KMS-11 (cell line): ENCODE data around the gene GCSH.

ENCODE experiments used
- H2AFZ ChIP-seq: fragments of 200-600 bp; sonication (generic); 2 replicates; pipeline ENCODE4 v1.6.1; 2016; ENCODE audit warnings: antibody characterized with exemption, mixed run types, low read depth
- H3K27ac ChIP-seq: fragments of 200-600 bp; sonication (generic); 2 replicates; pipeline ENCODE4 v1.6.1; 2016; ENCODE audit warnings: mild to moderate bottlenecking, mixed run types
- H3K27me3 ChIP-seq: fragments of 200-600 bp; sonication (generic); 2 replicates; pipeline ENCODE4 v1.6.1; 2017; ENCODE audit warnings: mild to moderate bottlenecking, low read depth, mixed run types, moderate library complexity; ENCODE audit not compliant: insufficient read depth
- H3K36me3 ChIP-seq: fragments of 200-600 bp; sonication (generic); 2 replicates; pipeline ENCODE4 v1.6.1; 2017; ENCODE audit warnings: mild to moderate bottlenecking, mixed run types; ENCODE audit not compliant: insufficient read depth
- H3K4me1 ChIP-seq: fragments of 200-600 bp; sonication (generic); 2 replicates; pipeline ENCODE4 v1.6.1; 2016; ENCODE audit warnings: mild to moderate bottlenecking, low read depth, mixed run types; ENCODE audit not compliant: poor library complexity, severe bottlenecking
- H3K4me2 ChIP-seq: fragments of 200-600 bp; sonication (generic); 2 replicates; pipeline ENCODE4 v1.7.0; 2016; ENCODE audit warnings: mild to moderate bottlenecking, mixed run types
- H3K4me3 ChIP-seq: fragments of 200-600 bp; sonication (generic); IDR thresholded peaks from 2 replicates; pipeline ENCODE4 v1.6.1; 2017; ENCODE audit warnings: low read depth, low read length, mixed read lengths; ENCODE audit not compliant: insufficient read depth
- H3K79me2 ChIP-seq: fragments of 200-600 bp; sonication (generic); 2 replicates; pipeline ENCODE4 v1.6.1; 2016; ENCODE audit warnings: low read depth, mixed run types; ENCODE audit not compliant: insufficient read depth
- H3K9ac ChIP-seq: fragments of 200-600 bp; sonication (generic); 2 replicates; pipeline ENCODE4 v1.6.1; 2016; ENCODE audit warnings: mild to moderate bottlenecking, mixed run types
- H4K20me1 ChIP-seq: fragments of 200-600 bp; sonication (generic); 2 replicates; pipeline ENCODE4 v1.6.1; 2016; ENCODE audit warnings: mild to moderate bottlenecking, mixed run types; ENCODE audit not compliant: insufficient read depth
- TF ChIP-seq, protein P1 (sequence below): fragments of 200-600 bp; sonication (generic); conservative IDR thresholded peaks from 2 replicates; pipeline ENCODE4 v1.6.1; 2017; ENCODE audit warnings: low read depth, mild to moderate bottlenecking, antibody characterized with exemption, low read length, moderate library complexity, mixed read lengths

Gene GCSH

DNA sequence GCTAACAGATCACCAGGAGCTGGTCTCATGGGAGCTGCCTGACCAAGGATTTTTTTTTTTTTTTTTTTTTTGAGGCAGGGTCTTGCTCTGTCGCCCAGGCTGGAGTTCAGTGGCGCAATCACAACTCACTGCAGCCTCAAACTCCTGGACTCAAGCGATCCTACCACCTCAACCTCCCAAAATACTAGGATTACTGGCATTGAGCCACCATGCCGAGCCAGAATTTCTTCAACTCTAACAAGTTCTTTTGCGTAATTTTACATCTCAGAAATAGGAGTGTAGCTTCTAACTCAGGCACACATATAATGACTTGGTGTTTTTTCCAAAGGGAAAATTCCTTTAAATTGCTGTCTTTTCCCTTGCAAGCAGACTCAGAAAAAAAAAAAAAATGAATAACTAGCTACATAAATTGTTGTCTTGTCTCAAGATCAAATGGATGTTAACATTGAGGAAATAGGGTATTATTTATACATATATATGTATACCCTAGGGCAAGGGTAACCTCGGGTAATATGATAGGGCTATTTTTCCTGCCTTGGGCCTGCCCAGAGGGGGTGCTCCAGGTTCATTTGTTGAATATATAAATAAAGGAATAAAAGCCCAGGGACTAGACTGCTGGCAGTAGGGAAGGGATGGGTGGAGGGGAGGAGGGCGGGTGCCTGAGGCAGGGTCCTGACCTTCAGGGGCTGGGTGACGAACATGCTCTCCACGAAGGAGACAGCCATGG lies 42.8 kb upstream of the GCSH start:
- Histone ChIP-seq H3K27me3 (no peaks in the 10 kb centered on the region), H3K9ac (no peak overlapping the region), H4K20me1 (no peaks in the 10 kb centered on the region), H3K79me2 (no peaks in the 10 kb centered on the region), H3K4me1 (no peaks in the 10 kb centered on the region), H3K36me3 (no peaks in the 10 kb centered on the region), H3K27ac (no peak overlapping the region), H3K4me3 (no peak overlapping the region), H3K4me2 (no peak overlapping the region), H2AFZ (no peak overlapping the region)
- TF ChIP-seq, protein P1, sequence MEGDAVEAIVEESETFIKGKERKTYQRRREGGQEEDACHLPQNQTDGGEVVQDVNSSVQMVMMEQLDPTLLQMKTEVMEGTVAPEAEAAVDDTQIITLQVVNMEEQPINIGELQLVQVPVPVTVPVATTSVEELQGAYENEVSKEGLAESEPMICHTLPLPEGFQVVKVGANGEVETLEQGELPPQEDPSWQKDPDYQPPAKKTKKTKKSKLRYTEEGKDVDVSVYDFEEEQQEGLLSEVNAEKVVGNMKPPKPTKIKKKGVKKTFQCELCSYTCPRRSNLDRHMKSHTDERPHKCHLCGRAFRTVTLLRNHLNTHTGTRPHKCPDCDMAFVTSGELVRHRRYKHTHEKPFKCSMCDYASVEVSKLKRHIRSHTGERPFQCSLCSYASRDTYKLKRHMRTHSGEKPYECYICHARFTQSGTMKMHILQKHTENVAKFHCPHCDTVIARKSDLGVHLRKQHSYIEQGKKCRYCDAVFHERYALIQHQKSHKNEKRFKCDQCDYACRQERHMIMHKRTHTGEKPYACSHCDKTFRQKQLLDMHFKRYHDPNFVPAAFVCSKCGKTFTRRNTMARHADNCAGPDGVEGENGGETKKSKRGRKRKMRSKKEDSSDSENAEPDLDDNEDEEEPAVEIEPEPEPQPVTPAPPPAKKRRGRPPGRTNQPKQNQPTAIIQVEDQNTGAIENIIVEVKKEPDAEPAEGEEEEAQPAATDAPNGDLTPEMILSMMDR, result no peak

GRCh38 chr16:81137754-81138153 lies 41.6 kb upstream of the GCSH start:
- H3K9ac ChIP-seq, result no peak overlapping the region
- no peaks in the 10 kb centered on the region for H3K27me3 ChIP-seq
- no peaks in the 10 kb centered on the region for H3K4me1 ChIP-seq
- no peak overlapping the region for H3K4me3 ChIP-seq
- no peaks in the 10 kb centered on the region for H4K20me1 ChIP-seq
- no peak overlapping the region for H3K4me2 ChIP-seq
- no peak overlapping the region for H2AFZ ChIP-seq
- no peaks in the 10 kb centered on the region for H3K79me2 ChIP-seq
- H3K36me3 ChIP-seq, result no peaks in the 10 kb centered on the region
- TF ChIP-seq, protein P1, result no peak
- no peak overlapping the region for H3K27ac ChIP-seq

DNA sequence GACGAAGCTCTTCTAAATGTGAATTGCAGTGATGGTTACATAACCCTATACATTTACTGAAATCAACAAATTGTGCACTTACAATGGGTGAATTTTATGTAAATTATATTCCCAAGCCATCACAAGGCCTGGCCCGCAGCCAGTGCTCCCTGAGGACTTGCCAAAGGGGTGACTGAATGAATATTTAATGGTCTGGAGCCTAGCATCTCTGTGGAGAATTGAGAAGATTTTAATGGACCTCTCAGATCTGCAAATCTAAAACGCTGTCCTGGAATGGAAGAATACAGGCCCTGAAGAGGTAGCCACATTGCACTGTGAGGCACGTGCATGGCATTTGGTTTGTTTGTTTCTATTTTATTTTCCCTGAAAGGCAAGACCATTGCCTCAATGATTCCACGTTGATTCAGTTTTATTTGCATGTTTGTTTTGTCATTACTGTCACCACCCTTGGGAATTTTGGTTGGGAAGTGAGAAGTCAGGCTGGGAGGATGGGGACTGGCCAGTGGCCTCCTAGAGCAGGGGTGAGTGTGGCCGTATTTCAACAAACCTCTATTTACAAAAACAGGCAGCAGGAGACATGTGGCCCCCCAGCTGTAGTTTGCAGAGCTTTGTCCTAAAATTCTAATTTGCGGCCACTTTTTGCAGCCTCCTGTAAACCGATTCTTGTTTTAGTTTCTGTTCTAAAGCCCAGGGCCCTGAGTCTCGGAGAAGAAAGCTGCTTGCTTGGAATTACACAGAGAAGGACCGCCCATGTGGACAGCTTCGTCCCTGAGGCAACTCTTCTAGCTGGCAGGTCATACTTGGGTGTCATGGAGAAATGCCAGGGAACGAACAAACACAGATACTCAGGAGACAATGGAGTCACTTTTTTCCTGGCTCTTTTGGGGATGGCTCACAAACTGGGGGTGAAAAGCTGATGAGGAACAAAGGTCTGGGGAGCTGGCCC lies 40.5 kb upstream of the GCSH start:
- Histone ChIP-seq H3K27ac (no peak overlapping the region), H3K36me3 (no peaks in the 10 kb centered on the region), H2AFZ (no peak overlapping the region), H3K79me2 (no peaks in the 10 kb centered on the region), H3K4me2 (no peak overlapping the region), H3K27me3 (no peaks in the 10 kb centered on the region), H3K4me1 (no peaks in the 10 kb centered on the region), H4K20me1 (no peaks in the 10 kb centered on the region), H3K4me3 (no peak overlapping the region), H3K9ac (no peak overlapping the region)
- TF ChIP-seq, protein P1, result no peak

DNA sequence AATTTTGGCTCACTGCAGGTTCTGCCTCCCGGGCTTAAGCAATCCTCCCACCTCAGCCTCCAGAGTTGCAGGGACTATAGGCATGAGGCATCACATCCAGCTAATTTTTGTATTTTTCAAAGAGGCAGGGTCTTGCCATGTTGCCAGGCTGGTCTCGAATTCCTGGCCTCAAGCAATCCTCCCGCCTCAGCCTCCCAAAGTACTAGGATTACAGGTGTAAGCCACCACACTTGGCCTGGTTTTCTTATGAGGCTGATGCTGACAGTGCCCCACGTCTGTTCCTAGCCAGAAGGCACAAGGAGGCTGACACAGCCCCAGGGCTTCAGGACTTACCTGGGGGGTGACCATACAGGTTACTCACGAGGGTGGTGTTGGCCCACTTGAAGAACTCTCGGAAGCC lies 33.9 kb upstream of the GCSH start:
- Histone ChIP-seq H3K27me3 (no peaks in the 10 kb centered on the region), H3K27ac (no peak overlapping the region)

More for the DNA sequence above, 33.9 kb upstream of the GCSH start:
- no peaks in the 10 kb centered on the region for H3K79me2 ChIP-seq
- H3K36me3 ChIP-seq, result no peaks in the 10 kb centered on the region
- H4K20me1 ChIP-seq, result no peaks in the 10 kb centered on the region
- H3K4me1 ChIP-seq, result no peaks in the 10 kb centered on the region
- TF ChIP-seq, protein P1, result no peak
- no peak overlapping the region for H3K4me2 ChIP-seq
- no peak overlapping the region for H3K9ac ChIP-seq
- no peak overlapping the region for H3K4me3 ChIP-seq
- no peak overlapping the region for H2AFZ ChIP-seq
